ENCODE results near the gene LRP3. TPM values are rescaled to one million over a fixed set of nuclear protein-coding genes. Genes with fewer than 3 reads are reported as not detected.

Gene LRP3
- total and polyA plus RNA-seq, 7 donors = 3.9 to 31.5 (median 17.1) TPM

DNA sequence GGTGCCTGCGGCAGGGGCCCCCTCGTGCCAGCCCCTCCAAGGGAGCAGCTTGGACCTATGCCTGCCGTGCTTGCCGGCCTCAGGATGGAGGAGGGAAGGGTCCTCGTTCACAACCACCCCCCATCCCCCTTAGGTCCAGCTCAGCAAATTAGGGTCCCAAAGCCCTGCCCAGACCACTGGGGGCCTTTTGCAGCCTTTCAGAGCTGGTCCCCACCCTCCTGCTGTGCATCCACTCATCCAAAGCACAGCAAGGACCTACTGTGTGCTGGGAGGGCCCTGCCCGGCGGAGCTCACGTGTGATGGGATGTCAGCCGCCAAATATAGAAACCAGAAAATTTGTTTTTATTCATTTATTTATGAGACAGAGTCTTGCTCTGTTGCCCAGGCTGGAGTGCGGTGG lies 48.0 kb downstream of the LRP3 start:
- H3K4me1 ChIP-seq = peaks cover 0 to 9% (median 7%) of the 10 kb centered on the region in 4 donors
- DNase-seq = no peak
- WGBS, 2 donors = 77 to 79% methylated on average over 10 of the region's 10 CpGs
- H3K27me3 ChIP-seq = peaks cover 0 to 14% (median 0%) of the 10 kb centered on the region in 3 donors
- H3K9me3 ChIP-seq = peaks cover 0 to 2% (median 0%) of the 10 kb centered on the region in 4 donors
- intact Hi-C loops (cut with DNase I) = no loop called here
- H3K4me3 ChIP-seq = no peak overlapping the region
- TF ChIP-seq, protein P1, sequence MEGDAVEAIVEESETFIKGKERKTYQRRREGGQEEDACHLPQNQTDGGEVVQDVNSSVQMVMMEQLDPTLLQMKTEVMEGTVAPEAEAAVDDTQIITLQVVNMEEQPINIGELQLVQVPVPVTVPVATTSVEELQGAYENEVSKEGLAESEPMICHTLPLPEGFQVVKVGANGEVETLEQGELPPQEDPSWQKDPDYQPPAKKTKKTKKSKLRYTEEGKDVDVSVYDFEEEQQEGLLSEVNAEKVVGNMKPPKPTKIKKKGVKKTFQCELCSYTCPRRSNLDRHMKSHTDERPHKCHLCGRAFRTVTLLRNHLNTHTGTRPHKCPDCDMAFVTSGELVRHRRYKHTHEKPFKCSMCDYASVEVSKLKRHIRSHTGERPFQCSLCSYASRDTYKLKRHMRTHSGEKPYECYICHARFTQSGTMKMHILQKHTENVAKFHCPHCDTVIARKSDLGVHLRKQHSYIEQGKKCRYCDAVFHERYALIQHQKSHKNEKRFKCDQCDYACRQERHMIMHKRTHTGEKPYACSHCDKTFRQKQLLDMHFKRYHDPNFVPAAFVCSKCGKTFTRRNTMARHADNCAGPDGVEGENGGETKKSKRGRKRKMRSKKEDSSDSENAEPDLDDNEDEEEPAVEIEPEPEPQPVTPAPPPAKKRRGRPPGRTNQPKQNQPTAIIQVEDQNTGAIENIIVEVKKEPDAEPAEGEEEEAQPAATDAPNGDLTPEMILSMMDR (IDR thresholded peaks at IDR 0.05) = no peak
- no peak for TF ChIP-seq POLR2AphosphoS5 (IDR thresholded peaks at IDR 0.05)
- no peak for TF ChIP-seq EP300 (IDR thresholded peaks at IDR 0.05)
- TF ChIP-seq POLR2A (IDR thresholded peaks at IDR 0.05) = no peak
- no peak overlapping the region for H3K27ac ChIP-seq
- no peaks in the 10 kb centered on the region for H3K36me3 ChIP-seq

DNA sequence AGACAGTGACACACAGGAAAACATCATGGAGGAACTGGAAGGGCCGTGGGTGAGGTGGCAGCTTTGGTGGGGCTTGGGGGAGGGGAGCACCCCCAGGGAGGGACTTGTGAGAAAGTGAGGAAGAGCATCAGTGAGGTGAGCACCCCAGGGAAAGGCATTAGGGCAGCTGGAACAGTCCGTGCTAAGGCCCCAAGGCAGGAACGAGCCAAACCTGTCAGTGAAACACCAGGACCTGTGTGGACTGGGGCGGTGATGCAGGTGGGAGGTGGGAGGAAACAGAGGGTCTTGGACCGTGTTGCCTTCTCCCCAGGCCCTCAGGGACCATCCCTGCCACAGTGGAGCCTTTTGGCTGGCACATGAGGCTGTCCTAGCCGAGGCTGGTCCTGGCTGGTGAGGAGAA lies 48.8 kb downstream of the LRP3 start:
- intact Hi-C loops (cut with DNase I) = no loop called here
- TF ChIP-seq EP300 (IDR thresholded peaks at IDR 0.05) = no peak
- TF ChIP-seq, protein P1 (IDR thresholded peaks at IDR 0.05) = no peak
- no peak for TF ChIP-seq POLR2AphosphoS5 (IDR thresholded peaks at IDR 0.05)
- no peak for TF ChIP-seq POLR2A (IDR thresholded peaks at IDR 0.05)

DNA sequence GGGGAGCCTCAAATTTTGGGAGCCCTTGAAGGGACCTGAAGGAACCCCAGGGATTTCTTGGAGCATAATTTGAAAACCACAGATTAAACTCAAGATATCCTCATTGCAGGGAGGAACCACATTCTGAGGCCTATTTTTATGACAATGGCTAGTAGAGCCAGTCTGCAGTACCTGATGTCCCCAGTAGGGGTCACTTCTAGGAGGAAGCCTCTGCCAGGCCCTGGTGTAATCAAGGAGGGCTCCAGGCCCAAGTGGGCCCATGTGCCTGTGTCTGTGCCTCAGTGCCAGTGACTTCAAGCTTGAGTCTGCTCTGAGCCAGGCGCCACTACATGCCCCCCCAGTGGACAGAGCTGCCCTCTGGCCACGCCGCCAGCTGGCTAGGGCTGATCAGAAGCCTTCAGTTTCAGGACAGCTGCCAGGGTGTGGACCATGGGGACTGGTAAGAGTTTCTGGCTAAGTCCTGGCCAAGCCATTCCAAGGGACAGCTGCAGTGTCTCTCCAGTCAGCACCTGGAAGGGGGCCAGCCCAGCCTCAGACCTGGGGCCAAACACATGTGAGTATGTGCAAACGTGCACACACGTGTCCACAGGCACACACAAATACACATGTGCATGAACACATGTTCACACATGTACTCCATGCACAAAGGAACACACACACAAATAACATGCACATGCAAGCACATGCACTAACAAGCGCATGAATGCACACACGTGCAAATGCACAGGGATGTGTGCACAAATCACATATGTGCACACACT lies 52.0 kb downstream of the LRP3 start:
- no peak overlapping the region for H3K4me3 ChIP-seq
- 75 to 87% methylated on average over 7 of the region's 7 CpGs for WGBS, 2 donors
- H3K36me3 ChIP-seq = no peaks in the 10 kb centered on the region
- H3K27ac ChIP-seq = no peak overlapping the region
- intact Hi-C loops (cut with DNase I) = loop anchor here (1.0 kb wide), 1 partner anchor 164 kb away; no protein-coding TSS in a partner anchor
- peaks cover 0 to 14% (median 0%) of the 10 kb centered on the region in 3 donors for H3K27me3 ChIP-seq
- H3K4me1 ChIP-seq = peaks cover 0 to 7% (median 7%) of the 10 kb centered on the region in 4 donors
- H3K9me3 ChIP-seq = peaks cover 0 to 2% (median 0%) of the 10 kb centered on the region in 4 donors
- TF ChIP-seq, protein P1 (IDR thresholded peaks at IDR 0.05) = peak in 2 of 4 experiments; percentile 21 to 30
- TF ChIP-seq EP300 (IDR thresholded peaks at IDR 0.05) = no peak
- TF ChIP-seq POLR2A (IDR thresholded peaks at IDR 0.05) = no peak
- peak in 1 of 4 donors; percentile 29 for TF ChIP-seq POLR2AphosphoS5 (IDR thresholded peaks at IDR 0.05)
- no peak for DNase-seq

More for the DNA sequence above, 48.8 kb downstream of the LRP3 start:
- peaks cover 0 to 2% (median 0%) of the 10 kb centered on the region in 4 donors for H3K9me3 ChIP-seq
- DNase-seq = no peak
- 80 to 84% methylated on average over 6 of the region's 6 CpGs for WGBS, 2 donors
- no peak overlapping the region for H3K27ac ChIP-seq
- no peaks in the 10 kb centered on the region for H3K36me3 ChIP-seq
- H3K27me3 ChIP-seq = peaks cover 0 to 14% (median 0%) of the 10 kb centered on the region in 3 donors
- no peak overlapping the region for H3K4me3 ChIP-seq
- H3K4me1 ChIP-seq = peaks cover 0 to 9% (median 7%) of the 10 kb centered on the region in 4 donors

DNA sequence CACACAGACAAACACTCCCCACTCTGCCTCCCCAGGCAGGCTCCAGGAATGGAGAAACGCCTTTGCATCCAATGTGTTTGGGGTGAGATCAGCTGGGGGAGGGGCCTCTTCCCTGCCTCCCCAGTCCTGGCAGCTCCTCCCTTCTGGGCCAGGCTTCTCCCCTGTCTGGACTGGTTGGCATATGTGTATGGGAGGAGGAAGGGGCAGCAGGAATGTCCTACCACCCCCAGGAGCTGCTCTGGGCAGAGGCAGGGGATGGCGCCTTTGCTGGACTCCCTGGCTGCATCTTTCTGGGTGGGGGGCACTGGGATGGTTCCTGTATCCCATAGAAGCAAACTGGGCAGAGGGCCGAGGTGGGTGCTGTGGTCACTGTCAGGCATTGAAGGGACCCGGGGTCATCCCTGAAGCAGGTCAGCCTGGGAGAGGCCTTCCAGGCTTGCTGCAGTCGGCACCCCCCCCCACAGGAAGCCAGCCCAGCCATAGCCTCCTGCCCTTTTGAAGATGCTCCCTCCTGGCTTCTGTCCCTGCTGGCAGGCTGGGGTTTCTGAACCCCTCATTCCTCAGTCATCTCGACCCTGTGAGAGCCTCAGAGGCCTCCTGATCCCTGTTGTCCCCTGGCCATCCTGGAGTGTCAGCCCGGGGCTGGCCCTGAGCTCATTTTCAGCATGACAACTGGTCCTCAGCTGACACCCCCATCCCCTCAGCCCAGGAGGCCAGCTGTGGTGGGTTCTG lies 52.7 kb downstream of the LRP3 start:
- Histone ChIP-seq H3K36me3 (no peaks in the 10 kb centered on the region), H3K27ac (no peak overlapping the region), H3K4me1 (peaks cover 0 to under 1% (median 0%) of the 10 kb centered on the region in 4 donors), H3K4me3 (no peak overlapping the region), H3K27me3 (peaks cover 0 to 14% (median 0%) of the 10 kb centered on the region in 3 donors), H3K9me3 (peaks cover 0 to 2% (median 0%) of the 10 kb centered on the region in 4 donors)
- 81 to 82% methylated on average over 7 of the region's 7 CpGs for WGBS, 2 donors
- intact Hi-C loops (cut with DNase I) = no loop called here
- no peak for DNase-seq
- TF ChIP-seq, protein P1 (IDR thresholded peaks at IDR 0.05) = no peak
- no peak for TF ChIP-seq POLR2AphosphoS5 (IDR thresholded peaks at IDR 0.05)
- no peak for TF ChIP-seq POLR2A (IDR thresholded peaks at IDR 0.05)
- TF ChIP-seq EP300 (IDR thresholded peaks at IDR 0.05) = no peak

Measured in sigmoid colon (tissue), 7 donors.